Measurements from ENCODE around the gene NKPD1.
A peak's percentile ranks its signal among the peaks of the same experiment; 100 is the strongest.
"Not testable (repeated sequence)": the region's sequence is repeated elsewhere in the genome, so short reads cannot be mapped to it uniquely, and the experiment has no call there.

NKPD1 gene

DNA sequence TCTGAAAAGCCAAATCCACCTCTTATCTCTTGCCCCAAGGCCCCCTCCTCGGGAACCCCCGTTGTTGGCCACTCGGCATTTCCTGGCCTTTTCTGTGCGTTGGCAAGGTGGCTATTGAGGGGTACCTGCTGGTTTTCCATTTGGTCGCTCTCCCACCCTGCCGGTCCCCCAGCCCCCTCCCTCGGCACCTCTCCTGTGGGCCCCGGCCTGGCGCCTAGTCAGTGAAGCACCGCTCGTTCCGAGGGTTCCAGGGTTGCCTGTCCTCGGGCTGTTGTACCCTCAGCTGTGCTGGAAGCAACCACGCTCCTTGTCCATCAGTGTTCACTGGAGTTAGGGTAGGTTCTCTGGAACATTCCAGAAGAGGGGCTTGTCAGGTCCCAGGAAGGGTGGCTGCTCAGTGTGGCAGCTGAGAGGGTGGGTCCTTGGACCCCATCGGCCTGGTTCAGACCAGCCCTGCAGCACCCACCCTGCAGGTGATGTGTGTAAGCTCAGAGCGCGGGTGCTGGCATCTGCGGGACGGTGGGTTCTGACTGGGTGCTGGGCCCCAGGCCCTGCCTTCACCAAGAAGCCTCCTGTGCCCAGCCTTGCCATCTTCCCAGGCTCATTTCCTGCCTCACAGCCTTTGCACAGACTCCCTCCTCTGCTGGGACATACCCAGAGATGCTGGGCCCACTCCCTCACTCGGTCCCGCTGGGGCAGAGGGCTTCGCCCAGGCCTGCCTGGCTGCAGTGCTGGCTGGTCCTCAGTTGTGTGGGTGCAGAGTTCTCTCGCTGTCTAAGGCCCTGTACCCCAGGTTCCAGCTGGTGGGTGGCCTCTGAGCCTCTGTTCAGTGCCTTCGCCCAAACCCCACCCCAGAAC, 21.3 kb downstream of the NKPD1 start:
- no peak for DNase-seq (ENCODE audit: low read depth in 3 of 3)

- DNase-seq (ENCODE audit: low read depth in 3 of 3), result no peak
These were observed 22.5 kb downstream of the NKPD1 start for GRCh38 chr19:45138303-45138751.

- DNase-seq (ENCODE audit: low read depth in 3 of 3), result no peak
These were observed 23.5 kb downstream of the NKPD1 start for GRCh38 chr19:45137179-45137761.

- DNase-seq (ENCODE audit: low read depth in 3 of 3), result no peak
These were observed 24.1 kb downstream of the NKPD1 start for GRCh38 chr19:45136507-45137178.

- DNase-seq (ENCODE audit: low read depth in 3 of 3), result no peak
These were observed 25.5 kb downstream of the NKPD1 start for GRCh38 chr19:45135176-45135885.

GRCh38 chr19:45133661-45134060, 27.1 kb downstream of the NKPD1 start:
- DNase-seq (ENCODE audit: low read depth in 3 of 3), result no peak

- DNase-seq (ENCODE audit: low read depth in 3 of 3), result no peak
These were observed 29.7 kb downstream of the NKPD1 start for GRCh38 chr19:45130888-45131615.

GRCh38 chr19:45130236-45130635, 30.5 kb downstream of the NKPD1 start:
- DNase-seq (ENCODE audit: low read depth in 3 of 3), result no peak

DNA sequence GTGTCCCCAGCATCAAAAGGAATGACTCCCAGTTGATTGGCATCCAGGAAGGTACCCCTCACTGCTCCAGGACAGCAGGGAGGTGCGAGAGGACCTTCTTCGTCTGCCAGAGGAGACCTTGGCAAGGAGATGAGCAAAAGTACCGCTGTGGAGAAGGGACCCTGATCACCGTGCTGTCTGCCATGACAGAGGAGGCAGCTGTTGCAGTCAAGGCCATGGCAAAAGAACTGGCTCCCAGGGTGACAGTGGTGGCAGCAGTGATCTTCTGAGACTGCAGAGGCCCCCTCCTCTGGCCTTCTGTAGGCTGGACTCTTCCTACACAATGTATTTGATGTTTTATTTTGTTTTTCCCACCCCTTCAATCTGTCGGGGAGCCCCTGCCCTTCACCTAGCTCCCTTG, 32.0 kb downstream of the NKPD1 start:
- no peak for DNase-seq (ENCODE audit: low read depth in 3 of 3)

DNA sequence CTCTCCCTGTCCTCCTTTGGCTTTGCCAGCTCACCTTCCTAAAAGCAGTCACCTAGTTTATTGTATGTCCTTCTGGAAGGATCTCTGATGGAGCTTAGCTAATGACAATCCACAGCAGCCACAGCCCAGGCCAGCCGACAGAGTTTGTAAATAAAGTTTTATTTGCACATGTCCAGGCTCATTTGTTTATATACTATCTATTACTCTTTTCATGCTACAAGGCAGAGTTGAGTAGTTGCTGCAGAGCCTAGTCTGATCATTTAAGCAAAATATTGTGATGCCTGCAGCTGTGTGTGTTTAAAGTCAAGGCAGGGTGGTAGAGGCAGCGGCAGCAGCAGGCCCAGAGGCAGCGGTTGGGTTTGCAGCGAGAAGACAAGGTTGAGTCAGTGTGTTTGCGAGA, 32.6 kb downstream of the NKPD1 start:
- DNase-seq (ENCODE audit: low read depth in 3 of 3), result no peak

DNA sequence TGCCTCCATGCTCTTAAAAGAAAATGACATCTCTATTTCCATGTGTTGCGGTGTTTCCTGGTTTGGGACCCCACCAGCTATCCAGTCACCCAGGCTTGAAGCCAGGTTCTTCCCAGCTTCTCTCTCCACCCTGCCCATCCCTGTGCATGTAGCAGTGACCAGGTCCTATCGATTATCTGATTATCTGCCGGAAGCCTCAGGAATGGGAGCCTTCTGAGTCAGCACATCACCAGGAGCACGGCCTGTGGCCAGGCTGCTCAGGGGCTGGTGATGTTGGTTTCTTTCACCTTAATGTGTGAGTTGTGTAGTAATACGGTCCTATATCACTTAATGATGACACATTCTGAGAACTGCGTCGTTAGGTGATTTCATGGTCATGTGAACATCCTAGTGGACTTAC, 34.1 kb downstream of the NKPD1 start:
- no peak for DNase-seq (ENCODE audit: low read depth in 3 of 3)

DNA sequence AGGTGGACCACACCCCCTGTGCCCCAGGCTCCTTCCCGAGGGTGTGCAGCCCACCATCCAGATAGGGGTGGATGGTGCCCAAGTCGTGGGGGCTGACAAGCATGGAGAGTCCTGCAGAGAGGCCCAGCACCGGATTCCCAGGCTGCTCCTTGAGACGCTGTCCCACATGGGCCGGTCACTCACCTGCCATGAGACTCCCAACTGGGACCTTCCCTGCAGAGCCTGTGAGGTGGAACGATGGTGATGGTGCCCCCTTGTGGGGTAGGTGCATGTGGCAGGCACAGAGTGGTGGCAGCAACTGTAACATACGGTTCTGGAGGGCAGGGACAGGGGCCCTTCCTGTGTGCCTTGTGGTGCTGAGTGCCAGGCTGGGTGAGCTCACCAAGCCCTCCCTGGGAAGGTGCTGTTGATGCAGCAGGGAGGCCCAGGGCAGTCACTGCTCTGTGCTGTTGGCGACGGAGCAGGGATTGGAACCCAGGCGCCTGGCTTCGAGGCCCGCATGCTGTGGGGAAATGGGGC, 34.7 kb downstream of the NKPD1 start:
- DNase-seq (ENCODE audit: low read depth in 3 of 3), result peak; percentile 34 to 71 (median 46)

DNA sequence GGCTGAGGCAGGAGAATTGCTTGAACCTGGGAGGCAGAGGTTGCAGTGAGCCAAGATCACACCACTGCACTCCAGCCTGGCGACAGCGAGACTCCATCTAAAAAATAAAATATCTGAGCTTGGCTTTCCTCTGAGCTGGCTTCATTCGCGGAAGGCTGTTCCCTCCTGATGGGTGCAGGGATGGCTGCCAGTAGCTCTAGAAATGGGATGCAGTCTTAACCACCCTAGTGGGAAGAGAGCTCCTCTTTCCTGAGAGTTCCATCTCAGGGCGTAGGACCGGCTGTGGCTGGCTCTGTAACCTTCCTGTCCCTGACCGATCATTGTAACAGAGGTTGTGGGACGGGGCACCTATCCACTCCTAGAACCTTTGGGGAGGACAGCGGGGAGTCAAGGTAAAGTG, 35.4 kb downstream of the NKPD1 start:
- no peak for DNase-seq (ENCODE audit: low read depth in 3 of 3)

- DNase-seq (ENCODE audit: low read depth in 3 of 3), result no peak
These were observed 36.8 kb downstream of the NKPD1 start for GRCh38 chr19:45124021-45124420.

GRCh38 chr19:45123440-45123850, 37.3 kb downstream of the NKPD1 start:
- DNase-seq (ENCODE audit: low read depth in 3 of 3), result no peak

DNA sequence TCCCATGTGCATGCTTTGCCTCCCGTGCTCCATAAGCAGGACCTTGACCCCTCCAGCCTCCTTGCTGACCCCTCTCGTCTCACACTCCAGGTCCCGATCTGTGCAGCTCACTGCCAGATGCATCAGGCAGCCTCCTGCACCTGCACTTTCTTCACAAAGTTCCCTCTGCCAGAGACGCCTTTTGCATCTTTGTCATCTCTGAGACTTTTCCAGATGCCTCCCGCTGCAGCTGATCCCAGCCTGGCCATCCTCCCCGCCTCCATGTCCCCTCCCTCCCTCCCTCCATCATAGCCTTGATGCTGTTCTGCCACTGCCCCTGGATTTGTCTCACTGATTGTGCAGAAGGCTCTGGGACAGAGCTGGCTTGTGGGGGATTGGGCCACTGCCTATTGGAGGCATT, 38.0 kb downstream of the NKPD1 start:
- DNase-seq (ENCODE audit: low read depth in 3 of 3), result no peak

- DNase-seq (ENCODE audit: low read depth in 3 of 3), result no peak
These were observed 38.9 kb downstream of the NKPD1 start for GRCh38 chr19:45121827-45122345.

- no peak for DNase-seq (ENCODE audit: low read depth in 3 of 3)
These were observed 41.2 kb downstream of the NKPD1 start for GRCh38 chr19:45119582-45119981.

- DNase-seq (ENCODE audit: low read depth in 3 of 3), result not testable (repeated sequence)
These were observed 42.0 kb downstream of the NKPD1 start for GRCh38 chr19:45118591-45119355.

DNA sequence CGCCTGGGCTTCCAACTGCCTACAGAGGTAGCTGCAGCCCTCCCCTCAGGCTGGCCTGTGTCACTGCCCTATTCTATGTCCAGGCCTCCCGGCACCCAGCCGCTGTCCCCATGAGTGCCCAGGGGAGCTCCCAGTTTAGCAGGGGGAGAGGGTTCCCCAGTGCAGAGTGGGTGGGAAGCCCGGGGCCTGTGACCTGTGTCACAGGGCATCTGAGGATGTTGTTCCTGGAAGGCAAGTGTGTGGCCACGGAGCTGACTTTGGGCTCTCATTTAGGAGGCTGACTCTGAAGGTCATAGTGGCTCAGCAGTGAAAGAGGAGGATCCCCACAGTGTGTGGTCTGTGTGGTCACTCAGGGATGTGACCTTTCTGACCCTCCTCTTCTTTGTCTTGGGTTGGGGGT, 42.7 kb downstream of the NKPD1 start:
- DNase-seq (ENCODE audit: low read depth in 3 of 3), result no peak
